Measurements from ENCODE around the gene DNAJC5. TPM values are rescaled to one million over a fixed set of nuclear protein-coding genes. Genes with fewer than 3 reads are reported as not detected.
"Not testable (repeated sequence)": the region's sequence is repeated elsewhere in the genome, so short reads cannot be mapped to it uniquely, and the experiment has no call there.

Gene DNAJC5
- total RNA-seq, 6 donors from 2014 or later = 44.6 to 66.0 (median 60.7) TPM

GRCh38 chr20:63876489-63877036 lies 18.4 kb upstream of the DNAJC5 start:
- H3K27ac ChIP-seq = no peak overlapping the region
- peak in 1 of 2 donors; percentile 44 for DNase-seq
- peaks cover 14 to 85% (median 68%) of the 10 kb centered on the region in 4 donors for H3K36me3 ChIP-seq
- no peaks in the 10 kb centered on the region for H3K9me3 ChIP-seq
- ATAC-seq (ENCODE audit: low FRiP score in 2 of 2) = no peak
- no peak for TF ChIP-seq POLR2A (IDR thresholded peaks at IDR 0.05)
- TF ChIP-seq CTCF (IDR thresholded peaks at IDR 0.05) = no peak
- TF ChIP-seq EP300 (IDR thresholded peaks at IDR 0.05) = no peak
- no peak for TF ChIP-seq POLR2AphosphoS5 (IDR thresholded peaks at IDR 0.05)
- 77 to 86% methylated on average over 5 to 19 of the region's 19 CpGs for WGBS, 2 donors
- H3K4me3 ChIP-seq = no peak overlapping the region
- H3K27me3 ChIP-seq = no peaks in the 10 kb centered on the region
- H3K4me1 ChIP-seq = peaks cover 0 to 12% (median 8%) of the 10 kb centered on the region in 4 donors

GRCh38 chr20:63877755-63878470 lies 17.0 kb upstream of the DNAJC5 start:
- no peak for TF ChIP-seq POLR2AphosphoS5 (IDR thresholded peaks at IDR 0.05)
- no peak for TF ChIP-seq EP300 (IDR thresholded peaks at IDR 0.05)
- TF ChIP-seq POLR2A (IDR thresholded peaks at IDR 0.05) = no peak
- no peak for TF ChIP-seq CTCF (IDR thresholded peaks at IDR 0.05)
- no peak for ATAC-seq (ENCODE audit: low FRiP score in 2 of 2)
- Histone ChIP-seq H3K9me3 (no peaks in the 10 kb centered on the region), H3K36me3 (peaks cover 14 to 85% (median 71%) of the 10 kb centered on the region in 4 donors), H3K4me1 (peaks cover 0 to 11% (median 6%) of the 10 kb centered on the region in 4 donors), H3K4me3 (no peak overlapping the region), H3K27me3 (no peaks in the 10 kb centered on the region), H3K27ac (no peak overlapping the region)
- WGBS, 2 donors = 89 to 95% methylated on average over 29 to 32 of the region's 32 CpGs
- peak in 1 of 2 donors; percentile 68 for DNase-seq

- WGBS, 2 donors = 94 to 95% methylated on average over 13 to 14 of the region's 14 CpGs
- no peaks in the 10 kb centered on the region for H3K9me3 ChIP-seq
- ATAC-seq (ENCODE audit: low FRiP score in 2 of 2) (no peak), DNase-seq (no peak)
- no peak for TF ChIP-seq POLR2AphosphoS5 (IDR thresholded peaks at IDR 0.05)
- TF ChIP-seq POLR2A (IDR thresholded peaks at IDR 0.05) = no peak
- TF ChIP-seq CTCF (IDR thresholded peaks at IDR 0.05) = no peak
- no peak for TF ChIP-seq EP300 (IDR thresholded peaks at IDR 0.05)
- peaks cover 17 to 87% (median 76%) of the 10 kb centered on the region in 4 donors for H3K36me3 ChIP-seq
- H3K4me3 ChIP-seq = no peak overlapping the region
- H3K27me3 ChIP-seq = no peaks in the 10 kb centered on the region
- H3K27ac ChIP-seq = no peak overlapping the region
- H3K4me1 ChIP-seq = no peaks in the 10 kb centered on the region
Measured at GRCh38 chr20:63878899-63879663, 15.8 kb upstream of the DNAJC5 start.

GRCh38 chr20:63880901-63881300 lies 14.0 kb upstream of the DNAJC5 start:
- not testable (repeated sequence) for H3K9me3 ChIP-seq
- peaks cover 6 to 87% (median 75%) of the 10 kb centered on the region in 4 donors for H3K36me3 ChIP-seq
- 91 to 96% methylated on average over 13 of the region's 13 CpGs for WGBS, 2 donors

More at GRCh38 chr20:63880901-63881300, 14.0 kb upstream of the DNAJC5 start:
- not testable (repeated sequence) for H3K4me1 ChIP-seq; H3K4me3 ChIP-seq; H3K27me3 ChIP-seq; ATAC-seq (ENCODE audit: low FRiP score in 2 of 2); H3K27ac ChIP-seq
- DNase-seq = peak in 1 of 2 donors; percentile 52

Data from upper lobe of left lung (tissue), 6 donors.